GM21528 (cell line): Measurements from ENCODE around the gene C1orf74.
A peak's percentile ranks its signal among the peaks of the same experiment; 100 is the strongest.

Experiments
- ATAC-seq: cut with Tn5 transposase; IDR thresholded peaks from one replicate; pipeline ENCODE4 v1.9.1; 2021; ENCODE audit warnings: mild to moderate bottlenecking, moderate library complexity; ENCODE audit not compliant: unreplicated experiment, low FRiP score

The C1orf74 gene

GRCh38 chr1:209748620-209749019 is 35.7 kb downstream of the C1orf74 start:
- ATAC-seq = no peak

GRCh38 chr1:209747580-209748262 is 36.6 kb downstream of the C1orf74 start:
- ATAC-seq = peak; percentile 70

GRCh38 chr1:209746451-209747165 is 37.8 kb downstream of the C1orf74 start:
- no peak for ATAC-seq

GRCh38 chr1:209743145-209743482 is 41.2 kb downstream of the C1orf74 start:
- ATAC-seq = no peak

GRCh38 chr1:209742409-209743144 is 41.8 kb downstream of the C1orf74 start:
- ATAC-seq = no peak

GRCh38 chr1:209741889-209742288 is 42.5 kb downstream of the C1orf74 start:
- no peak for ATAC-seq

GRCh38 chr1:209741193-209741592 is 43.2 kb downstream of the C1orf74 start:
- no peak for ATAC-seq

- ATAC-seq = no peak
These were observed 46.1 kb downstream of the C1orf74 start for GRCh38 chr1:209738270-209738669.

DNA sequence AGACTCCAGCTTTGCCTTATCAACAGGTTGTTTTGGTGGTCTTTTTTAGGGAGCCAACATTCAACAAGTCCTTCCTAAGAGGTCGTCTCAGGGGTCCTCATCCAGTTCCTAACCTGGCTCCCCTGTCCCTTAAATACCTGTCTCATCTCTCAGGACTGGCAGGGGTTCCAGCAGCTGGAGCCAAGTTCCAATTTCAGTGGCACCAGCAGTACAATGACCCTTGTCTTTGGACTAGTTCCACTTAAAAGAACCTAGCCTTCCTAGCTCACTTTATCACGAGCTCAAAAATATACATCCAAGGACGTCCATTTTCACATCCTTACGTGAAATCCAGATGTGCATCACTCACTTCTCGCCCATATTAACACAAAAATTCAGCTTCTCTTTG is 47.2 kb downstream of the C1orf74 start:
- no peak for ATAC-seq

DNA sequence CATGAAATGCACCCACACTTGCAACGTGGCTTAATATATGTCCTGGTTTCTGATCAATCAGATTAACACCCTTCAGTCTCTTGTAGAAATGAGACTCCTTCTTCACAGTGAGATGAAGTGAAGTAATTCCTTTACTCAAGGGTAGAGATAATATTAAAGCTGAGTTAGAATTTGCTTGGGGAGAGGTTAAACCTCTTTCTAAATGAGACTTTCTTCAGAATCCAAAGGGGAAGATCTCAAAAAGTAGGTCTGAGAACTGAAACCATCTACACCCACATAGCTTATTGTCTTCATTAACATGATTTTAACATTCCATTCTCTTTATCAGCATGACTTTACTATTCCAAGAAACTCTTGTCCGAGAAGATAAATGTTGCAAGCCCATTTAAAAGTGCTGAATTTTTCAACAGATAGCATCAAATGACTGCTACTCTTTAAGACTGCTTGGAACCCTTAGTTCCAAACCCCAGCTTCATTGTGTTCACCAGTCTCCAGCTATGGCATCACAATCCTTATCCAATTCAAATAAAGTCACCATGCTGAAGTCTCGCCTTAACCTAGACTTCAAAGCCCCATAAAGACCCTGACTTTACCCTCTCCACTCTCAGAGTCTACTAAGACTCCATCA is 47.8 kb downstream of the C1orf74 start:
- ATAC-seq = no peak

DNA sequence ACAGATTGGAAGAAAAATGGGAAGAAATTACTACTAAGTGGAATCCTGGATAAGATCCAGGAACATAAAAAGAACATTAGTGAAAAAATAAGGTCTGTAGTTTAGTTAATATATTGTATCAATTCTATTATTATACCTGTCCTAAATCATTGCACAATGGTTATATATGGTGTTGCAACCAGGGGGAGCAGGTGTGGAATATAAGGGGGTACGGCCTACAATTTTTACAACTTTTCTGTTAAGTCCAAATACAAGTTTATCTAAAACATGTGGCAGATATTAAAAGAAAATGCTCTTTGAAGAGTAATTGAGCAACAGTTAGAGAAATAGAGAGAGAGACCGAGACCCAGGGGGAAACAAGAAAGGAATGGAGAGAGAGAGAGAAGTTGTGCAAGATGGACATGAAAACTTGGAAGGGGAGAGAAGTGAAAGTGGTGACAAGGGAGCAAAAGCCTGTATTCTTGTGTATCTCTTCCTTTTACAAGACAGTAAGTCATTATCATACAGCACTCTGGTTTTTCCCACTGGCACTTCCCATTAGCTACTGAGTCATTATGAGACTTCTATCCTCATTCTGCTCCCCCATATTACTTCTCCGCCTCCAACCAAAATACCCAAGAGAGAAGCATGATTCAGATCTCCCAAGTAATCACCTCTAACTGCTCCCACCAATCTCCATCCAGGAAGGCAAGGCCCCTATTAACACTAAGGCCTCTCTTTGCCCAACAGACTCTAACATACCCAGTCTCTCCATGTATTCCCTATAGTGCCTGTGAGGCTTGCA is 50.8 kb downstream of the C1orf74 start:
- no peak for ATAC-seq

- no peak for ATAC-seq
These were observed 51.6 kb downstream of the C1orf74 start for GRCh38 chr1:209732725-209733124.

- no peak for ATAC-seq
These were observed 54.9 kb downstream of the C1orf74 start for GRCh38 chr1:209729436-209729835.
